GM12865 (cell line): ENCODE results near the gene TMEM207.

Experiments
- DNase-seq: peaks from one replicate; pipeline ENCODE4 v3.0.0; 2010; ENCODE audit warnings: low read depth
- H3K4me3 ChIP-seq: 2 replicates; pipeline ENCODE4 v1.5.1; 2011; ENCODE audit warnings: mild to moderate bottlenecking, low read depth, low read length, control low read depth
- CTCF ChIP-seq: IDR thresholded peaks from 2 replicates; pipeline ENCODE4 v1.5.1; 2011; ENCODE audit warnings: low read length, control low read depth, low read depth, inconsistent platforms; ENCODE audit not compliant: insufficient read depth; ENCODE audit errors: missing control alignments

TMEM207 gene

GRCh38 chr3:190494907-190495306 lies 45.2 kb upstream of the TMEM207 start:
- TF ChIP-seq CTCF = no peak
- no peak for DNase-seq
- H3K4me3 ChIP-seq = no peak overlapping the region

- no peak overlapping the region for H3K4me3 ChIP-seq
- TF ChIP-seq CTCF = no peak
These were observed 43.3 kb upstream of the TMEM207 start for GRCh38 chr3:190492966-190493365.

GRCh38 chr3:190492129-190492528 lies 42.4 kb upstream of the TMEM207 start:
- H3K4me3 ChIP-seq = no peak overlapping the region
- DNase-seq = no peak
- no peak for TF ChIP-seq CTCF

More at GRCh38 chr3:190492966-190493365, 43.3 kb upstream of the TMEM207 start:
- DNase-seq = no peak

GRCh38 chr3:190491533-190492054 lies 41.9 kb upstream of the TMEM207 start:
- no peak overlapping the region for H3K4me3 ChIP-seq
- TF ChIP-seq CTCF = no peak
- peak; percentile 31 for DNase-seq

GRCh38 chr3:190486908-190487607 lies 37.4 kb upstream of the TMEM207 start:
- H3K4me3 ChIP-seq = no peak overlapping the region
- no peak for TF ChIP-seq CTCF
- DNase-seq = no peak

GRCh38 chr3:190486533-190486864 lies 36.8 kb upstream of the TMEM207 start:
- TF ChIP-seq CTCF = no peak
- H3K4me3 ChIP-seq = no peak overlapping the region
- DNase-seq = no peak
